ENCODE results near the gene APOO. TPM values are rescaled to one million over a fixed set of nuclear protein-coding genes. Genes with fewer than 3 reads are reported as not detected.

The APOO gene
- total RNA-seq, 2 donors from 2014 or later = 20.6 to 28.4 TPM

DNA sequence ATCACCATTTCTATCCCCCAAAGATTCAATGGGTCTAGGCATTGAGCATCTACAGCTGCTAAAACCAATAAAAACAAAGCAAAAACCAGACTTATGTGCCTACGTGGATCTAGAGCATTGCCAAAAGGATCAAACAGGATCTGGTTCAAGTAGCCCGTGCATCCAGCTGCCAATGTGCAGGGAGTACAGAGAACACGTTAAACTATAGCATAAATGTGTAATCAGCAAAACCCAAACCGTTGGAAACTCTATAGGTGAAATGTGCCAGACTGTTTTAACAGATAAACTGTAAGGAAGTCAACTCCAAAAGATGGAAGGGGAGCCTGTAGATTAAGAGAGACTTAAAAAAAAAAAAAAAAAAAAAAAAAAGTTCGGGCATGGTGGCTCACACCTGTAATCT lies 58.5 kb downstream of the APOO start:
- DNase-seq (ENCODE audit: low spot score in 2 of 2) (no peak), ATAC-seq (no peak)
- no peaks in the 10 kb centered on the region for H3K9me3 Mint-ChIP-seq
- H3K27ac Mint-ChIP-seq = no peak overlapping the region
- no peaks in the 10 kb centered on the region for H3K36me3 Mint-ChIP-seq

- H3K9me3 Mint-ChIP-seq = no peaks in the 10 kb centered on the region
- no peak for DNase-seq (ENCODE audit: low spot score in 2 of 2)
- no peaks in the 10 kb centered on the region for H3K36me3 Mint-ChIP-seq
- no peak for ATAC-seq
- no peak overlapping the region for H3K27ac Mint-ChIP-seq
Measured at GRCh38 chrX:23845351-23845817, 62.4 kb downstream of the APOO start.

GRCh38 chrX:23844502-23845138 lies 63.1 kb downstream of the APOO start:
- DNase-seq (ENCODE audit: low spot score in 2 of 2) (no peak), ATAC-seq (no peak)
- H3K9me3 Mint-ChIP-seq = no peaks in the 10 kb centered on the region
- no peak overlapping the region for H3K27ac Mint-ChIP-seq
- H3K36me3 Mint-ChIP-seq = no peaks in the 10 kb centered on the region

DNA sequence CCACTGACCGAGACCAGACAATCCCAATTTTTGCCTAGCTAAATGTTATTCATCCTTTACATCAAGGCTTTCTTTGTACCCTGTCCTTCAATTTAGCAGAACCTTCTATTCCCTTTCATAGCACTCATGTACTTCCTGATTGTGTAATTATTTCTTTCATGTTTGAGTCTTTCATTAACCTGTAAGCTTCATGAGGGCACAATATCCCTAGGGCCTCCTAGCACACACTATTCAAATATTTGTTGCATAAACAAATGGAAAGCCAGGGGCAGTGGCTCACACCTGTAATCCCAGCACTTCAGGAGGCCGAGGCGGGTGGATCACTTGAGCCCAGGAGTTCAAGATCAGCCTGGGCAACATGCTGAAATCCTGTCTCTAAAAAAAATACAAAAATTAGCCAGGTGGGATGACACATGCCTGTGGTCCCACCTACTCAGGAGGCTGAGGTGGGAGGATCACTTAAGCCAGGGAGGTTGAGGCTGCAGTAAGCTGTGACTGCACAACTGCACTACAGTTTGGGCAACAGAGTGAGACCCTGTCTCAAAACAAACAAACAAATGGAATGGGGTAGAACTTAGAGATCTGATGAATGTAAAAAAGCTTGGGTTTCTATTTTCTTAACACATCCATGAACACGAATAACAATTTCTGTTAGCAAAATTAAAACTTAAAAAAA lies 65.8 kb downstream of the APOO start:
- no peak for DNase-seq (ENCODE audit: low spot score in 2 of 2)
- no peaks in the 10 kb centered on the region for H3K9me3 Mint-ChIP-seq
- H3K36me3 Mint-ChIP-seq = no peaks in the 10 kb centered on the region
- peak overlapping the region in 1 of 2 donors; percentile 74 for H3K27ac Mint-ChIP-seq
- no peak for ATAC-seq

DNA sequence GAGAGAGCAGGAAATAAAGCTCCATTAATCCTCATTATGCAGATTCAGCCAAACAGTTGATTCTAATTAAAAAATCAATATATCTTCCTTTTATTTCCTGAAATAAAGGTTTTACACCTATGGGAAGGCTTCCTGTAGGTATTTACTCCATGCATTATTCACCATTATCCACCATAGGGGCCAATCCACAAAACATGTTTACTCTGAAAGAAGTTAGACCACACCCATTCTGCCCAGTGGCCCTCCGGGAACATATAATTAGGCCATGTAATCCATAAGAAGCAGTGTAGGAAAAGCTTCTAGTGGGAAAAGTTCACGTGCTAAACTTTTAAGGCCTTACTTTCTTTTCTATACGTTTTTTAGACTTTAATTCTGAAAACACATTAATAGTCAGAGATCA lies 67.1 kb downstream of the APOO start:
- no peak for DNase-seq (ENCODE audit: low spot score in 2 of 2)
- Mint-ChIP-seq H3K36me3 (no peaks in the 10 kb centered on the region), H3K9me3 (no peaks in the 10 kb centered on the region), H3K27ac (no peak overlapping the region)
- ATAC-seq = no peak

DNA sequence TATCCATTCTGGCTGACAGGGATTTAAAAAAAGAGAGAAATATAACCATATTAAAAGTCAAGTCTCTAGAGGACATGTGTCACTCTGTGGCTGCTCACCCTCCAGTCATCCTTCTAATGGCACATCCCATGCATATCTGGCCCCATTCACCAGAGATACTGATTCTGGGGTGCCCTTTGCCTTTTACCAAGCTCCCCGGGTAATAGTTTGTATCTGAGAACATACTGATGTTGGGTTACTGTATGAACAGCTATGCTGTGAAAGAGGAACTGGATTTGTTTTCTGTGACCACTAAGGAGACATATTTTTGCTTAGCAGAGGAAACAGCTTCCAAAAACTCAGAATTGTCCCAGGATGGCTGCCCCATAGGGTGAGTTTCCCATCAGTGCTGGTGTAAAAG lies 68.8 kb downstream of the APOO start:
- no peaks in the 10 kb centered on the region for H3K9me3 Mint-ChIP-seq
- DNase-seq (ENCODE audit: low spot score in 2 of 2) (no peak), ATAC-seq (no peak)
- H3K27ac Mint-ChIP-seq = no peak overlapping the region
- no peaks in the 10 kb centered on the region for H3K36me3 Mint-ChIP-seq

DNA sequence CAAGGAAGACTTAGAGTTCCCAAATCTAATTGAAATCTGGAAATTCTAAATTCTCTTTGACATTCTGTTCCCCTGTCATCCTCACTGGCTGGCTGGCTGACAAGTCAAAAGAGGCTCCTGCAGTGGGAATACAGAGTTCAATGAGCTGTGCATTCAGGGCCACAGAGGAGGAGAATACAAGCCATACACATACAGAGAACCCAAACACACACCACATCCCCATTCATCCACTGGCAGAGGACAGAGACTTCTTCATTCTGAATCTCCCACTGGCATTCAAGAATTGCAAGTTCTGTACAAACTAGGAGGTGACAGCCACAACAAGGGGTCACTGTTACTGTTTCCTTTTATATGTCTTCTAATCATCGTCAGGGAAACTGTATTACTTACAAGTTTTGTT lies 75.0 kb downstream of the APOO start:
- Mint-ChIP-seq H3K36me3 (no peaks in the 10 kb centered on the region), H3K27ac (no peak overlapping the region), H3K9me3 (no peaks in the 10 kb centered on the region)
- DNase-seq (ENCODE audit: low spot score in 2 of 2) = no peak
- ATAC-seq = no peak

DNA sequence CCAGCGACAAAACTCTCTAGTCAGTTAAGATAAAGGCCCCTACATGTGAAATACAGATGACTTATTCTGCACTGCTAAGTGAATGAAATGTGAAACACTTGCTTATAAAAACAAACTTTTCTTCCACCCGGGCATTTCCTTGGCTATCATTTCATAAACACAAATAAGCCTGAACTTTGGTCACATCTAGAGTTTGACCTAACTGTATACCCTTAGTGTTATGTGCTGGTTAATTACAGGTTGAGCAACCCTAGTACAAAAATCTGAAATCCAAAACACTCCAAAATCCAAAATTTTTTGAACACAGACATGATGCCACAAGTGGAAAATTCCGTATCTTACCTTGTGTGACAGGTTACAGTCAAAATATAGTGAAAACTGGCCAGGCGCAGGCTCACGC lies 78.9 kb downstream of the APOO start:
- Mint-ChIP-seq H3K9me3 (no peaks in the 10 kb centered on the region), H3K27ac (no peak overlapping the region), H3K36me3 (no peaks in the 10 kb centered on the region)
- DNase-seq (ENCODE audit: low spot score in 2 of 2) (no peak), ATAC-seq (no peak)

- Mint-ChIP-seq H3K27ac (no peak overlapping the region), H3K36me3 (no peaks in the 10 kb centered on the region), H3K9me3 (no peaks in the 10 kb centered on the region)
- DNase-seq (ENCODE audit: low spot score in 2 of 2) (no peak), ATAC-seq (no peak)
Measured at GRCh38 chrX:23826653-23827052, 81.1 kb downstream of the APOO start.

- no peaks in the 10 kb centered on the region for H3K36me3 Mint-ChIP-seq
- ATAC-seq (no peak), DNase-seq (ENCODE audit: low spot score in 2 of 2) (no peak)
- H3K9me3 Mint-ChIP-seq = no peaks in the 10 kb centered on the region
- peak overlapping the region in 1 of 2 donors; percentile 28 for H3K27ac Mint-ChIP-seq
Measured at GRCh38 chrX:23826216-23826615, 81.5 kb downstream of the APOO start.

DNA sequence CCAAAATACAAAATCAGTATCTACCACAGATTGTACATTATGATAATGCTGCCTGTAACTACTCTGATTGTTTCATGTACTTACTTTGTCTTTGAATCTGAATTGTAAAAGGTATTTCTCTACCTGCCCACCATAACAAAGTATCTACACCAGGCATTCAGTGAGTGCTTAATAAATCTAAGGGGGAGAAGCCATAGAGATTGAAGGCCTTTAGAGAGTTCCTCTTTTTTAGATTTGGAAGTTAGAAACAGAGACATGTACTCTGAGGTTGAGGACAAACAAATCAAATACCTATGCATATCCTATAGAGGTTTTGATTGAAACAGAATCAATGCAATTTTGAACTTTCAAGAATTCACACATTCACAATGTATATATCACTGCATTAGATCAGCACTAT lies 82.1 kb downstream of the APOO start:
- H3K36me3 Mint-ChIP-seq = no peaks in the 10 kb centered on the region
- no peaks in the 10 kb centered on the region for H3K9me3 Mint-ChIP-seq
- no peak for ATAC-seq
- peak overlapping the region in 1 of 2 donors; percentile 28 for H3K27ac Mint-ChIP-seq
- no peak for DNase-seq (ENCODE audit: low spot score in 2 of 2)

DNA sequence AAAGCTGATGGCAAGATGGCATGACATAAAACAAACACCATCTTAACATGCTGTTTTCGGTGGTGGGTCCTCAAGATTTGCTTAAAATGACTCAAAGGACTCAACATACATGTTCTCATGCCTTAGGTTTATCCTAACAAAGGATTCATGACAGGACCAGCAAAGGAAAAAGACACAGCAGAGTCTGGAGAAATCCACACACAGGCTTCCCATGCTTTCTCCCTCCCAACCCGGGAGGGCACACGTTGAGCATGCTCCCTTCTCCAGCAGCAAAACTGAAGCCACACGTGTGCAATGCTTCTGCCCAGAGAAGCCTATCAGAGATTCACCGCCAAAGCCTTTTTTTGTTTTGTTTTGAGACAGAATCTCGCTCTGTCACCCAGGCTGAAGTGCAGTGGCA lies 84.9 kb downstream of the APOO start:
- H3K27ac Mint-ChIP-seq = no peak overlapping the region
- no peaks in the 10 kb centered on the region for H3K9me3 Mint-ChIP-seq
- ATAC-seq = no peak
- DNase-seq (ENCODE audit: low spot score in 2 of 2) = no peak
- no peaks in the 10 kb centered on the region for H3K36me3 Mint-ChIP-seq

DNA sequence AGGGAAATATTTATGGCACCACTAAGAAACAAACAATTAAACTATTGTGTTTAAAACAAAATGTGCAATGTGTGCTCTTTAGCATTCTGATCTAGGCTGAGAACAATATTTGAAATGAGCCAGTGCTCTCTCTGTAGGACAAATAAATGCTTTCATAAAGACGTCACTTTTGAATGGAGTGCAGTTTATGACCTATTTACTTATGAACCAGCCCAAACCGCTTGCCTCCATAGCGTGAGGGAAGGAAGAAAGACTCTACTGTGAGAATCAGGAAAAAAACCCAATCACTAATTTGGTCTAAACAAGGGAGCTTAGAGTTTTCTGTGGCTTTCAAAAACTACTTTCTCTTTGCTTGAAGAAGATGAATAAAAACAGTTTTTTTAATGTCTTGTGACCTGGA lies 85.3 kb downstream of the APOO start:
- Mint-ChIP-seq H3K36me3 (no peaks in the 10 kb centered on the region), H3K27ac (no peak overlapping the region), H3K9me3 (no peaks in the 10 kb centered on the region)
- ATAC-seq (no peak), DNase-seq (ENCODE audit: low spot score in 2 of 2) (no peak)

DNA sequence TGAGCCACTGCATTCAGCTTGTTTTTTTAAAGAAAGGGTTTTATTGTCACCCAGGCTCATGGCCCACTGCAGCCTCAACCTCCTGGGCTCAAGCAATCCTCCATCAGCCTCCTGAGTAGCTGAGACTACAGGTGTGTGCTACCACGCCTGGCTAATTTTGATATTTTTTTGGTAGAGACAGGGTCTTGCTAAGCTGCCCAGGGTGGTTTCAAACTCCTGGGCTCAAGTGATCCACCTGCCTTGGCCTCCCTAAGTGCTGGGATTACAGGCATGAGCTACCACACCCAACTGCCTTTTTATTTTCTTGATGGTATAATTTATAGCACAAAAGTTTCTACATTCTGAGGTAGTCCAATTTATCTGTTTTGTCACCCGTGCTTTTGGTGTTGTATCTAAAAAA lies 85.9 kb downstream of the APOO start:
- Mint-ChIP-seq H3K36me3 (no peaks in the 10 kb centered on the region), H3K9me3 (no peaks in the 10 kb centered on the region), H3K27ac (no peak overlapping the region)
- no peak for ATAC-seq
- DNase-seq (ENCODE audit: low spot score in 2 of 2) = no peak

GRCh38 chrX:23820235-23820782 lies 87.4 kb downstream of the APOO start:
- Mint-ChIP-seq H3K9me3 (no peaks in the 10 kb centered on the region), H3K27ac (no peak overlapping the region), H3K36me3 (no peaks in the 10 kb centered on the region)
- ATAC-seq (peak in 1 of 2 donors; percentile 58), DNase-seq (ENCODE audit: low spot score in 2 of 2) (no peak)

DNA sequence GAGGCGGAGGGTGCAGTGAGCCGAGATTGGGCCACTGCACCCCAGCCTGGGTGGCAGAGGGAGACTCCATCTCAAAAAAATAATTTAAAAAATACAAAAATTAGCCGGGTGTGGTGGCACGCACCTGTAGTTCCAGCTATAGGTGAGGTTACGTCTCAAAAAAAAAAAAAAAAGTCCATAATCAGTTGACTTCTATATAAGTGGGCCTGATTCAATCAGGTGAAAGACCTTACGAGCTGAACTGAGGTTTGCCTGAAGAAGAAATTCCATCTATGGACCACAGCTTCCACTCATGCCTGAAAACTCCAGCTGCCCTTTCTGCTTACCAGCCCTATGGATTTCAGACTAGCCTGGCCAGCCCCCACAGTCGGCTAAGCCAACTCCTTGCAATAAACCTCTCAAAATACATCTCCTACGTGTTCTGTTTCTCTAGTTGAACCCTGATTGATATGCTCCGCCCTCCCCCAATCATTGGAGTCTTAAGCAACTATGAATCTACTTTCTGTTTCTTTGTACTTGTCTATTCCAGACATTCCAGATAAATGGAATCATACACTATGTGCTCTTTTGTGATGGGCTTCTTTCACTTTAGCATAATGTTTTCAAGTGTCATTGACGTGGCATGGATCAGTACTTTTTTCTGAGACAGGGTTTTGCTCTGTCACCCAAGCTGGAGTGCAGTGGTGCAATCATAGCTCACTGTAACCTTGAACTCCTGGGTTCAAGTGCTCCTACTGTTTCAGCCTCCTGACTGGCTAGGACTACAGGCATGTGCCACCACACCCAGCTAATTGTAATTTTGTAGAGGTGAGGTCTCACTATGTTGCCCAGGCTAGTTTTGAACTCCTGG lies 88.1 kb downstream of the APOO start:
- no peak for DNase-seq (ENCODE audit: low spot score in 2 of 2)
- Mint-ChIP-seq H3K9me3 (no peaks in the 10 kb centered on the region), H3K36me3 (no peaks in the 10 kb centered on the region), H3K27ac (no peak overlapping the region)
- no peak for ATAC-seq

DNA sequence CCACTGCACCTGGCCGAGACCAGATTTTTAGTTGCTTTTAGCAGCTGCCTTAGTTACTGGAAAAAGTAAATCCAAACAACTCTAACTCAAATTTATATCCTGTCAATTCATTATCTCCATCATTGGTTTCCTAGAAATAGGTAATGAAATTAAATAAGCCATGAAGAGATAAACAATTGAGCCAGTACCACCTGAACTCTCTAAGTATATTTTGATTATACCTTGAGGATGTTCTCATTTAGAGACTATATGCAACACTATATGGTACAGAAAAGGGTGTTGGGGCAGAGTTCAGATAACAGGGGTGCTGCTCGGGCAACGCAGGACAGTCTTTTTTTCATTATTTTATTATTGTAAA lies 89.8 kb downstream of the APOO start:
- H3K27ac Mint-ChIP-seq = no peak overlapping the region
- DNase-seq (ENCODE audit: low spot score in 2 of 2) (no peak), ATAC-seq (no peak)
- no peaks in the 10 kb centered on the region for H3K9me3 Mint-ChIP-seq
- H3K36me3 Mint-ChIP-seq = no peaks in the 10 kb centered on the region

Measured in activated naive CD4-positive, alpha-beta T cell treated with anti-CD3 and anti-CD28 coated beads, Interleukin-2, amount 50 U/mL, for 72 hours (primary cell).